HG03575 (cell line): ENCODE measurements around the gene CERS6.
"Not testable (repeated sequence)": the region's sequence is repeated elsewhere in the genome, so short reads cannot be mapped to it uniquely, and the experiment has no call there.

ENCODE experiments used
- ATAC-seq: cut with Tn5 transposase; IDR thresholded peaks from one replicate; pipeline ENCODE4 v1.9.1; 2021; ENCODE audit not compliant: unreplicated experiment, insufficient number of reproducible peaks, low FRiP score; ENCODE audit errors: extremely low read depth

CERS6 gene

DNA sequence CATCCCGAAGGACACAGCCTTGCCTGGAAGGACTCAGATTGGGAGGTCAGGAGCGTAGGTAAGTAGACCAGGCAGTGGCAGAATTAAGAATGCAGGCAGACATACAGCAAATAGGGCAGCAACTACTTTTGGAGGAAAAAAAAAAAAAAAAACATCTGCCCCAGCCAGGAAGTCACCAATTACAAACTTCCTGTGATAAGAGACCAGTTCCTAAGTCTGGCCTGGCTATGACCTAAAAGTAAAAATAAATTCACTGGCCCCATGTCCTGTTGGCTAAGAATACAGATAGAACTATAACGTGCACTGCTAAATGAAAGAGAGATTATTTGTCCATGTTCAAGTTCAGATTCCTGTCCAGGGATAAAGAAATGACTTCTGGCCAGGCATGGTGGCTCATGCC lies 301.2 kb downstream of the CERS6 start:
- no peak for ATAC-seq

- ATAC-seq = no peak
Observed at GRCh38 chr2:168758970-168759820, 303.1 kb downstream of the CERS6 start.

GRCh38 chr2:168765401-168765800 lies 309.3 kb downstream of the CERS6 start:
- no peak for ATAC-seq

DNA sequence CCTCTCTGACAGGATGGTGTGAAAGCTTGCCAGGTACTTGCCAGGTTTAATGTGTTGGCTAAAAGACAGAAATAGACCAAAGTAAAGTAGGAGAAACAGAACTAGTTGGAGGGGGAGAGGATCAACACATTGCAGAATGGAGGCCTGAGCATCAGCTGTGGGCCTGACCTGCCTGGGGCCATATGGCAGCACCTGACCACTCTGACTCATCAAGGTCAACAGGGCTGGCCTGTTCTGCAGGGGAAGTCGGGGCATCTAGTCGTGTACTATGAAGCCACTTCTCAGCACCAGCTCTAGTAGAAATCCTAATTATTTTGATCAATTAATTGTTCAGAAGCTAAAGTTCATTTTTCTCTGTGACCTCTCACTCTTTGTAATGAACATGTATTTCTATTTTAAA lies 310.5 kb downstream of the CERS6 start:
- ATAC-seq = no peak

GRCh38 chr2:168767258-168767657 lies 311.2 kb downstream of the CERS6 start:
- no peak for ATAC-seq

DNA sequence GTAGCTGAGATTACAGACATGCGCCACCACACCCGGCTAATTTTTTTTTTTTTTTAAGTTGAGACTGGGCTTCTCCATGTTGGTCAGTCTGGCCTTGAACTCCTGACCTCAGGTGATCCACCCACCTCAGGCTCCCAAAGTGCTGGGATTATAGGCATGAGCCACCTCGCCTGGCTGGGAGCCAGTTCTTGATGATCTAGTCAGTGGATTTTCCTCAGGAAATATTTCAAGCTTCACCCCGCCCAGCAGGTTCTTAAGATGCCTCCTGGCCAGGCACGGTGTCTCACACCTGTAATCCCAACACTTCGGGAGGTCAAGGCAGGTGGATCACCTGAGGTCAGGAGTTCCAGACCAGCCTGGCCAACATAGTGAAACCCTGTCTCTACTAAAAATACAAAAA lies 312.3 kb downstream of the CERS6 start:
- not testable (repeated sequence) for ATAC-seq

GRCh38 chr2:168770796-168771195 lies 314.7 kb downstream of the CERS6 start:
- ATAC-seq = no peak

GRCh38 chr2:168772704-168773103 lies 316.6 kb downstream of the CERS6 start:
- no peak for ATAC-seq

DNA sequence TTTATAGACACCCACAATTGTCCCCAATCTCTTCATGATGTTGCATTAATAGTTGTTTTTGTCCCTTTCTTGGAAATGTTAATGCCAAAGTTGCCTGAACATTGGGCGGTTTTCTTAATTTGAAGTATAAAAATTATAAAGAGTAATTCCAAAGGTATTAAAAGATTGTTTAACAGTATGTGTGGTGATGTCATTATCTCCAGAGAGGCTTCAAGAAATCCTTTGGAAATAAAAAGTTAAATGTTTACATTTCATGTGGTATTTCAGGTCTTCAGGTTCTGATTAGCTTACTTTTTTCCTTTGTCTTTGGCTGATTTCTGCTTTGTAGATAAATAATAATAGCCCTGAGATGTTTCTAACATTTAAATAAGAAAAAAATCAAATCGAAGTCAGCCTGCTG lies 317.1 kb downstream of the CERS6 start:
- ATAC-seq = no peak

GRCh38 chr2:168773719-168774521 lies 317.8 kb downstream of the CERS6 start:
- ATAC-seq = no peak

DNA sequence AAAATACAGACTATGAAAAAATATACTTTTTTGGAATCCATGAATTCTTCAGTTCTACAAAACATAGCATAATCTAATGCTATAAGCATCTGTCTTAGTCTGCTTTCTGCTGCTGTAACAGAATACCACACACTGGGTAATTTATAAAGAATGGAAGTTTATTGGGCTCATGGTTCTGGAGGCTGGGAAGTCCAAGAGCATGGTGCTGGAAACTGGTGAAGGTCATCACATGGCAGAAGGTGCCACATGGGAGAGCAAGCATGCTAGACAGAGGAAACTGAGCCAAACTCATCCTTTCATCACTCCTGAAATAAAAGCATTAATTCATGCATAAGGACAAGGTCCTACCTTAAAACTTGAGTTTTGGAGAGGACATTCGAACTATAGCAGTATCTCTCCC lies 319.8 kb downstream of the CERS6 start:
- no peak for ATAC-seq

DNA sequence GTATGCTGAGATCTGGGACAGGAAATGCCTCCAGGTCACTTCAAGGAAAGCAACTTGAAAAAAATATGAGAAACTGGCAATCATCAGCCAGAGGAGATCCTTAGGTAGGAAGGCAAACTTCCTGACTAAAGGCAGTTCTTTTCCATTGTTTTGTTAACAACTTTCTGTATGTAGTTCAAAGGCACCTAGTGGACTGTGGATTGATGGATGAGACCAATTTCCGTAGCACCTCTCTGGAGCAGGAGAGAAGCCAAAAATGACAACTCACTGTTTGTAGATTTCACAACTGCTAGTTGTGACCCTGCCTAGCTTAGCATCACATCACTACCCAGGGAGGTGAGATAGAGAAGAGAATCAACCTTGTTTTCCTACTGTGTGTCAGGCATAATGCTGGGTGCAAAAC lies 324.6 kb downstream of the CERS6 start:
- ATAC-seq = no peak

DNA sequence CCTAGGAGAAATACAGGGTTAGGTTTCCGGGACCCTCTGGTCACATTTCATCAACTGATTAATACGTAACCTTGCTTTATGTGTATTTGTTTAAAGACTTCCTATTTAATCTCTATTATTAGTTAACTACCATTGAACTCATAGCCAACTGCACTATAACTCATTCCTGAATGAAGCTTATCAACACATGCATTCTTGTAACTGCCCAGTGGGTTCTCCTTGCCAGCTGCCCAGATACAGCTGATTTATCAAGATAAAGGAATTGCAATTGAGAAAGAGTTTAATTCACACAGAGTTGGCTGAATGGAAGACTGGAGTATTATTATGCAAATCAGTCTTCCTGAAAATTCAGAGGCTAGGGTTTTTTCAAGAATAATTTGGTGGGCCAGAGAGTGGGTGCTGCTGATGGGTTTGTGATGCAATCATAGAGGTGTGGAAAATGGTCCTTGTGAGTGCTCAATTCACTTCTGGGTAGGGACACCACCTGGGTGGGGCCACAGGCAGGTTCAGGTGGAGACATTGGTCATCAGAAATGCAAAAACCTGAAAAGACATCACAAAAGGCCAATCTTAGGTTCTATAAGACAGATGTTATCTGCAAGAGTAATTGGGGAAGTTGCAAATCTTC lies 325.2 kb downstream of the CERS6 start:
- no peak for ATAC-seq

DNA sequence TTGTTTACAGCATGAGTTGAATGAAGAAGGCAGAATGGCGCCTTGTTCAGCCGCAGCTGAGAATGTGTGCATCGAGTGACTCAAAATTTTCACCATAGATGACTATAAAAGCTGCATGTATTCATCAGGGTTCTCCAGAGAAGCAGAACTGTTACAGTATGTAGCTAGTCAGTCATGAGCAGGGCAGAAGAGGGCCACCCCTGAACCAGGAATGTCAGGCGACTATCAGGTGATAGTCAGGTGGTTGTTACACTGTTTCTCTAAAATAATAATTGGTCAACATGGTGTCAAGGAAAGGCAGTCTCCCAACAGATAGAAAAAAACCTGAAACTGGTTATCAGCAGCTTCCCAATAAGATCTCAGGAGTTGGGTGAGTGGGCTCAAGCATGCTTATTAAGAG lies 326.2 kb downstream of the CERS6 start:
- no peak for ATAC-seq

DNA sequence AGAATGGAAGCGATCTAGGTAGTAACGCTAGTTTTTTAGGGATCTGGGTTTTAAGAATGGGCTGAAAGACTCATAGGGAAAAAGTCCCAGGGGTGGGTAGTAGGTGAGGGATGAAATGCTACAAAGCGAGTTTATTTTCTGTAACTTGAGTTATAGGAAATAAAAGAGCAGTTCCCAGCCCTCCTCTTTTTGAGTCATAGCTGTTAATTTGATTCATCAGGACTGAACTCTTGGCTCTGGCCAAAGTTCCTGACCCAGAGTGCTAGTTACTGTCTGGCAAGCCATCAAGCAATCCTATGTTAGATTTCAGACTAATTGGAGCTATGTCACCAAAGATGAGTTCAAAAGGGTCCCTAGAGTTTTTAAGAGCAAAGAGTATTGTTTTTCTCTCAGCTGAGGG lies 328.9 kb downstream of the CERS6 start:
- no peak for ATAC-seq

DNA sequence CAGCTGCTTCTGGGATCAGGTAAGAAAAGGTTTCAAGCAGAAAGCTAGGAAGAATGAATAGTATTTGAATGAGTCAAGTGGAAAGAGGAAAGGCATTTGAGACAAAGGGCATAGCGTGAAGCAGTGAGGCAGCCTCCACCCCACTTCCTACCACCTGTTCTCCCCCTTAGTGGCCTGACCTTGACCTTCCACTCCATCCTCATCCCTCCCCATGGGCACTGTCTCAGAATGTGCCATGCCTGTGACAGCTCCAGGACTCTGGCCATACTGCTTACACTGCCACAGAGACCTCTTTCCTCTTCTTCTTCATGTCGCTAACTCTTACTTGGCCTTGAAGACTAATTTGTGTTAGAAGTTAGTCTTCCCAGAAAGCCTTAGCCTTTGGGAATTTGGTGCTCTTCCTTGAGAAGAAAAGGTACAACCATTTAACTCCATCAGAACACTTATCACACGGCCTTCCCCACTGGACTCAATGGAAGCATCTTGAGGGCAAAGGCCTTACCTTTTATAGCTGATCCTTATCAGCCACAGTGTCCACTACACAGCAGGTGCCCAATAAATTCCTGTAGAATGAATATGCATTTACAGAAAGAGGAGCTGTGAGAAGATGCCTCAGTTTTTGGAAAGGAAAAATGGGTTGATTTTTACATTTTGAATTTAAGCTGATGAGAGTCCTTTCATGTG lies 331.2 kb downstream of the CERS6 start:
- no peak for ATAC-seq

- no peak for ATAC-seq
Observed at GRCh38 chr2:168787782-168788376, 331.8 kb downstream of the CERS6 start.

GRCh38 chr2:168789776-168790175 lies 333.7 kb downstream of the CERS6 start:
- ATAC-seq = no peak
